ENCODE measurements around the gene GP2. TPM values are rescaled to one million over a fixed set of nuclear protein-coding genes. Genes with fewer than 3 reads are reported as not detected.

GP2 gene
- polyA plus RNA-seq, 1 of the 3 experiments (the other 2 are of a cell fraction) = not detected

GRCh38 chr16:20348365-20349185 lies 21.3 kb upstream of the GP2 start:
- Histone ChIP-seq H3K9ac (no peak overlapping the region), H3K9me2 (no peaks in the 10 kb centered on the region), H2AFZ (ENCODE audit: low read depth) (no peak overlapping the region), H3K4me3 (ENCODE audit: low read depth in 2 of 2, low read length in 1 of 2) (no peak overlapping the region), H3K27ac (ENCODE audit: low read depth in 2 of 2, low read length in 1 of 2) (no peak overlapping the region), H3K27me3 (ENCODE audit: insufficient read depth) (no peaks in the 10 kb centered on the region; the same call in 1 of the 2 replicates), H3K4me1 (ENCODE audit: control insufficient read depth in 1 of 2, insufficient read depth in 2 of 2, low read depth in 1 of 2, low read length in 1 of 2) (no peaks in the 10 kb centered on the region; a peak in 1 of 4 replicates), H3K36me3 (replicated peaks in 1 of 2; ENCODE audit: control insufficient read depth in 1 of 2, insufficient read depth in 2 of 2, low read length in 1 of 2) (no peaks in the 10 kb centered on the region), H3F3A (replicated peaks; ENCODE audit: insufficient read depth) (no peaks in the 10 kb centered on the region), H3K4me2 (no peak overlapping the region), H4K20me1 (ENCODE audit: insufficient read depth) (no peaks in the 10 kb centered on the region), H3K79me2 (ENCODE audit: insufficient read depth) (no peaks in the 10 kb centered on the region), H3K9me3 (no peaks in the 10 kb centered on the region)
- DNase-seq = peak; percentile 39
- ChIA-PET CTCF (interaction anchor here (0.6 to 1.2 kb wide), 3 partner anchors 17 to 441 kb away, joined by 3 to 4 read pairs (median 3); no protein-coding TSS in a partner anchor), POLR2A (no interaction called here)
- WGBS (ENCODE audit: low lambda C conversion rate) = 22% methylated on average over 18 of the region's 77 CpGs
- no peak for TF ChIP-seq GABPA (IDR thresholded peaks at IDR 0.05; ENCODE audit: low read depth)
- TF ChIP-seq PBX3 (IDR thresholded peaks at IDR 0.05) = no peak
- no peak for TF ChIP-seq IRF3 (IDR thresholded peaks at IDR 0.05; ENCODE audit: low read depth, low read length)
- TF ChIP-seq, protein P1, sequence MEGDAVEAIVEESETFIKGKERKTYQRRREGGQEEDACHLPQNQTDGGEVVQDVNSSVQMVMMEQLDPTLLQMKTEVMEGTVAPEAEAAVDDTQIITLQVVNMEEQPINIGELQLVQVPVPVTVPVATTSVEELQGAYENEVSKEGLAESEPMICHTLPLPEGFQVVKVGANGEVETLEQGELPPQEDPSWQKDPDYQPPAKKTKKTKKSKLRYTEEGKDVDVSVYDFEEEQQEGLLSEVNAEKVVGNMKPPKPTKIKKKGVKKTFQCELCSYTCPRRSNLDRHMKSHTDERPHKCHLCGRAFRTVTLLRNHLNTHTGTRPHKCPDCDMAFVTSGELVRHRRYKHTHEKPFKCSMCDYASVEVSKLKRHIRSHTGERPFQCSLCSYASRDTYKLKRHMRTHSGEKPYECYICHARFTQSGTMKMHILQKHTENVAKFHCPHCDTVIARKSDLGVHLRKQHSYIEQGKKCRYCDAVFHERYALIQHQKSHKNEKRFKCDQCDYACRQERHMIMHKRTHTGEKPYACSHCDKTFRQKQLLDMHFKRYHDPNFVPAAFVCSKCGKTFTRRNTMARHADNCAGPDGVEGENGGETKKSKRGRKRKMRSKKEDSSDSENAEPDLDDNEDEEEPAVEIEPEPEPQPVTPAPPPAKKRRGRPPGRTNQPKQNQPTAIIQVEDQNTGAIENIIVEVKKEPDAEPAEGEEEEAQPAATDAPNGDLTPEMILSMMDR (IDR thresholded peaks at IDR 0.05) = no peak
- no peak for TF ChIP-seq TCF12 (IDR thresholded peaks at IDR 0.05)
- no peak for TF ChIP-seq TEAD4 (IDR thresholded peaks at IDR 0.05; ENCODE audit: borderline replicate concordance, insufficient read depth)
- TF ChIP-seq GATA2 (CRISPR knock-in tag; IDR thresholded peaks at IDR 0.05) = no peak
- TF ChIP-seq JUND (IDR thresholded peaks at IDR 0.05) = no peak
- TF ChIP-seq CHD2 (IDR thresholded peaks at IDR 0.05; ENCODE audit: low read length, partially characterized antibody) = no peak
- no peak for TF ChIP-seq EP300 (IDR thresholded peaks at IDR 0.05; ENCODE audit: borderline replicate concordance in 1 of 2, low read depth in 1 of 2, low read length in 1 of 2)
- TF ChIP-seq, protein P2, sequence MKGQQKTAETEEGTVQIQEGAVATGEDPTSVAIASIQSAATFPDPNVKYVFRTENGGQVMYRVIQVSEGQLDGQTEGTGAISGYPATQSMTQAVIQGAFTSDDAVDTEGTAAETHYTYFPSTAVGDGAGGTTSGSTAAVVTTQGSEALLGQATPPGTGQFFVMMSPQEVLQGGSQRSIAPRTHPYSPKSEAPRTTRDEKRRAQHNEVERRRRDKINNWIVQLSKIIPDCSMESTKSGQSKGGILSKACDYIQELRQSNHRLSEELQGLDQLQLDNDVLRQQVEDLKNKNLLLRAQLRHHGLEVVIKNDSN (IDR thresholded peaks at IDR 0.05; ENCODE audit: borderline replicate concordance, low read depth) = no peak
- no peak for TF ChIP-seq NRF1 (IDR thresholded peaks at IDR 0.05; ENCODE audit: low read depth, low read length)
- no peak for TF ChIP-seq FOSL2 (IDR thresholded peaks at IDR 0.05; ENCODE audit: borderline replicate concordance, low read depth)
- no peak for TF ChIP-seq FOXM1 (IDR thresholded peaks at IDR 0.05; ENCODE audit: low read depth)
- no peak for TF ChIP-seq RFX5 (IDR thresholded peaks at IDR 0.05; ENCODE audit: low read length)
- no peak for TF ChIP-seq SMC3 (IDR thresholded peaks at IDR 0.05; ENCODE audit: low read depth, low read length)
- TF ChIP-seq MEF2A (IDR thresholded peaks at IDR 0.05; ENCODE audit: borderline replicate concordance, low read depth) = no peak
- TF ChIP-seq, protein P3, sequence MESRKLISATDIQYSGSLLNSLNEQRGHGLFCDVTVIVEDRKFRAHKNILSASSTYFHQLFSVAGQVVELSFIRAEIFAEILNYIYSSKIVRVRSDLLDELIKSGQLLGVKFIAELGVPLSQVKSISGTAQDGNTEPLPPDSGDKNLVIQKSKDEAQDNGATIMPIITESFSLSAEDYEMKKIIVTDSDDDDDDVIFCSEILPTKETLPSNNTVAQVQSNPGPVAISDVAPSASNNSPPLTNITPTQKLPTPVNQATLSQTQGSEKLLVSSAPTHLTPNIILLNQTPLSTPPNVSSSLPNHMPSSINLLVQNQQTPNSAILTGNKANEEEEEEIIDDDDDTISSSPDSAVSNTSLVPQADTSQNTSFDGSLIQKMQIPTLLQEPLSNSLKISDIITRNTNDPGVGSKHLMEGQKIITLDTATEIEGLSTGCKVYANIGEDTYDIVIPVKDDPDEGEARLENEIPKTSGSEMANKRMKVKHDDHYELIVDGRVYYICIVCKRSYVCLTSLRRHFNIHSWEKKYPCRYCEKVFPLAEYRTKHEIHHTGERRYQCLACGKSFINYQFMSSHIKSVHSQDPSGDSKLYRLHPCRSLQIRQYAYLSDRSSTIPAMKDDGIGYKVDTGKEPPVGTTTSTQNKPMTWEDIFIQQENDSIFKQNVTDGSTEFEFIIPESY (IDR thresholded peaks at IDR 0.05; ENCODE audit: borderline replicate concordance, low read depth) = no peak

Measured in SK-N-SH (cell line).